ENCODE measurements around the gene PKDCC.

PKDCC gene

DNA sequence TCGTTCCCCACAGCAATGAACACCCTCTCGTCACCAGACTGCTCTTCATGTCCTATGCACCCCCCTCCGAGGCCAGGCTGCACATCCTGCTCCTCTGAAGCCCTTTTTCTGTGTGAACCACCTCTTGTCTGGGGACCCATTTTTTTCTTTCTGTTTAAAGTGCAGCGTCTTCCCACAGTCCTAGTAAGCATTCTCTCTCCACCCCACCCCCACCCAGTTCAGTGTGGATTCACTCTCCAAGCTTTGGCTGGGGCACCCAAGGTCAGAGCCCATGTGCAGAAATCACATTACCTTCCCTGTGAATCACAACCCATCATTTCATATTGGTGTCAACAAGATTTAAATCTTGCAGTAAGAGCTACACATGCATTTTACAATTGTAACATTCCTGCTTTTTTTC, 26.4 kb upstream of the PKDCC start:
- DNase-seq (ENCODE audit: low spot score) = no peak
- TF ChIP-seq, protein P1, sequence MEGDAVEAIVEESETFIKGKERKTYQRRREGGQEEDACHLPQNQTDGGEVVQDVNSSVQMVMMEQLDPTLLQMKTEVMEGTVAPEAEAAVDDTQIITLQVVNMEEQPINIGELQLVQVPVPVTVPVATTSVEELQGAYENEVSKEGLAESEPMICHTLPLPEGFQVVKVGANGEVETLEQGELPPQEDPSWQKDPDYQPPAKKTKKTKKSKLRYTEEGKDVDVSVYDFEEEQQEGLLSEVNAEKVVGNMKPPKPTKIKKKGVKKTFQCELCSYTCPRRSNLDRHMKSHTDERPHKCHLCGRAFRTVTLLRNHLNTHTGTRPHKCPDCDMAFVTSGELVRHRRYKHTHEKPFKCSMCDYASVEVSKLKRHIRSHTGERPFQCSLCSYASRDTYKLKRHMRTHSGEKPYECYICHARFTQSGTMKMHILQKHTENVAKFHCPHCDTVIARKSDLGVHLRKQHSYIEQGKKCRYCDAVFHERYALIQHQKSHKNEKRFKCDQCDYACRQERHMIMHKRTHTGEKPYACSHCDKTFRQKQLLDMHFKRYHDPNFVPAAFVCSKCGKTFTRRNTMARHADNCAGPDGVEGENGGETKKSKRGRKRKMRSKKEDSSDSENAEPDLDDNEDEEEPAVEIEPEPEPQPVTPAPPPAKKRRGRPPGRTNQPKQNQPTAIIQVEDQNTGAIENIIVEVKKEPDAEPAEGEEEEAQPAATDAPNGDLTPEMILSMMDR (IDR thresholded peaks at IDR 0.05) = no peak
- Histone ChIP-seq H3K27ac (no peak overlapping the region), H3K4me3 (no peak overlapping the region)

GRCh38 chr2:42025151-42025582, 22.7 kb upstream of the PKDCC start:
- no peak overlapping the region for H3K4me3 ChIP-seq
- peak overlapping the region in 1 of 2 donors; percentile 79 for H3K27ac ChIP-seq
- TF ChIP-seq, protein P1 (IDR thresholded peaks at IDR 0.05) = no peak
- peak; percentile 79 for DNase-seq (ENCODE audit: low spot score)

- TF ChIP-seq, protein P1 (IDR thresholded peaks at IDR 0.05) = no peak
- H3K27ac ChIP-seq = no peak overlapping the region
- no peak overlapping the region for H3K4me3 ChIP-seq
- DNase-seq (ENCODE audit: low spot score) = no peak
Measured at GRCh38 chr2:42026272-42026671, 21.5 kb upstream of the PKDCC start.

DNA sequence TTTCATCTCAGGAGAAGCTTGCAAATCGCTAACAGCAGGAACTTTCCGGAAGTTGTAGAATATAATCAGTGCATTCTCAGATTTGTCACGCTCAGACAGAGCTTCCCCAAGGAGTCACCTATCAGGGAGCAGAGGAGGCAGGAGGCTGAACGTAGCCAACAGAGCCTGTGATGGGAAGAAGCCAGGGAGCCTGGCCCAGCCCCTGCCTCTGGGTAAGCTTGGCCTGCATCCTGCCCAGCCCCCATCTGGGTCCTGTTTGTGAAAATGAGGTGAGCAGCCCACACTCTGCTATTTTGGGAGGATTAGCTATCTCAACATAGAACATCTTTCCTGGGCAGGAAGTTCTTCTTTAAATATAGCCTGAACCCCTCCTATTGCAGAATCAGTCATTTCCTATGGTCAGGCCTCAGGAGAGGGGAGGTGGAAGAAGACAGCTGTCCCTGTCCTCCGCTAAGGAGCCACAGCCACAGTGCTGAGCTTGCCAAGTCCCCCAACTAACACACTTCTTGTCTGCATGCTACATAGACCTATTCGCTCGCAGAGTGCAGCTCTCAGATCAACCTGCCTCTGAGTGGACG, 19.2 kb upstream of the PKDCC start:
- DNase-seq (ENCODE audit: low spot score) = no peak
- H3K27ac ChIP-seq = no peak overlapping the region
- H3K4me3 ChIP-seq = no peak overlapping the region
- TF ChIP-seq, protein P1 (IDR thresholded peaks at IDR 0.05) = no peak

DNA sequence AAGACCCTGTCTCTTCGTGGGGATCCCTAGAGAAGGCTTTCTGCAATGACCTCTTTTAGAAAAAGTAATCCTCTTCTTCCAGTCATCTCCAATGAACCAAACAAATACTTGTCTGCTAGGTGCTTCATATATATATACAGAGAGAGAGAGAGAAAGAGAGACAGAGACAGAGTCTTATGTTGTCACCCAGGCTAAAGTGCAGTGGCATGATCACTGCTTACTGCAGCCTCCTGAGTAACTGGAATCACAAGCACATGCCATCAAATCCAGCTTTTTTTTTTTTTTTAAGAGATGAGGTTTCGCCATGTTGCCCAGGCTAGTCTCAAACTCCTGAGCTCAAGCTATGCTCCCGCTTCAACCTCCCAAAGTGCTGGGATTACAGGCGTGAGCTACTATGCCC, 18.6 kb upstream of the PKDCC start:
- no peak overlapping the region for H3K4me3 ChIP-seq
- TF ChIP-seq, protein P1 (IDR thresholded peaks at IDR 0.05) = no peak
- no peak overlapping the region for H3K27ac ChIP-seq
- no peak for DNase-seq (ENCODE audit: low spot score)

- Histone ChIP-seq H3K27ac (no peak overlapping the region), H3K4me3 (no peak overlapping the region)
- no peak for DNase-seq (ENCODE audit: low spot score)
- TF ChIP-seq, protein P1 (IDR thresholded peaks at IDR 0.05) = no peak
Measured at GRCh38 chr2:42029639-42030199, 18.1 kb upstream of the PKDCC start.

DNA sequence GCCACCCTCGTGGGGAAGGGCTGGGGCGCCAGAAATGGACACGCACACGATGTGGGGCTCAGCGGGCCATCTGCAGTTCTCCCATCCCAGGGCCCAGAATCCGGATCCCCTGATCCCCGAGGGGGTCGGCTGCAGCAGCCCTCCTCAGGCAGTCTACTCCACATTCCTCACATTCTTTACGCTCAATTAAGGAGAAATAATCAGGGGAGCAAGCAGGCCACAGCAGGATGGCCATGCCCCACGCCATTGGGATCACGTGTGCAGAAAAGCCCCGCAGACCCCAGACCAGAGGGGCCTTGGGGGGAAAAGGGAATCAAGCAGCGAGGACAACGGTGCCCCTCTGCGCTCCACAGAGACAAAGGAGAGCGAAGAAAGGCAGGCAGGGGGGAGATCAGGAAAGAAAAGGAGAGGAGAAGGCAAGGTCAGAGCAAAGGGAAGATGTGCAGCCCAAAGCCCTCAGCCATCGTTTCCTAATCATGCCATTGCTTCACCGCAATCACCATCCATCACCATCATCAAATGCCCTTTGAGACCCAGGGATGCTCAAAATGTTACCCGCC, 17.5 kb upstream of the PKDCC start:
- no peak overlapping the region for H3K27ac ChIP-seq
- TF ChIP-seq, protein P1 (IDR thresholded peaks at IDR 0.05) = no peak
- DNase-seq (ENCODE audit: low spot score) = peak; percentile 17
- H3K4me3 ChIP-seq = no peak overlapping the region
